GM12892 (cell line): ENCODE data around the gene ZNFX1.
"Not testable (repeated sequence)": the region's sequence is repeated elsewhere in the genome, so short reads cannot be mapped to it uniquely, and the experiment has no call there.

ENCODE experiments used
- DNase-seq: peaks from one replicate; pipeline ENCODE4 v3.0.0; 2011; ENCODE audit not compliant: insufficient read length
- FAIRE-seq: peaks from 2 replicates; lab custom pipeline; 2011; peaks lifted over from hg19 to GRCh38; lab: Jason Lieb, UNC
- POLR2A ChIP-seq: IDR thresholded peaks from 2 replicates; pipeline ENCODE4 v1.6.1; 2011; ENCODE audit warnings: low read depth, low read length, control low read depth
- POLR2AphosphoS5 ChIP-seq: IDR thresholded peaks from 2 replicates; pipeline ENCODE4 v1.6.1; 2011; ENCODE audit warnings: low read depth, low read length, control low read depth
- TAF1 ChIP-seq: IDR thresholded peaks from 2 replicates; pipeline ENCODE4 v1.6.1; 2011; ENCODE audit warnings: low read depth, mild to moderate bottlenecking, control low read depth, low read length, borderline replicate concordance

The ZNFX1 gene

GRCh38 chr20:49216991-49217578 lies 60.8 kb downstream of the ZNFX1 start:
- TF ChIP-seq TAF1 = no peak
- TF ChIP-seq POLR2A = no peak
- TF ChIP-seq POLR2AphosphoS5 = no peak
- FAIRE-seq = peak; percentile 90
- no peak for DNase-seq

GRCh38 chr20:49215232-49215631 lies 62.6 kb downstream of the ZNFX1 start:
- FAIRE-seq = no peak
- no peak for TF ChIP-seq TAF1

GRCh38 chr20:49214571-49214970 lies 63.3 kb downstream of the ZNFX1 start:
- FAIRE-seq (no peak), DNase-seq (no peak)
- TF ChIP-seq POLR2A (no peak), POLR2AphosphoS5 (no peak), TAF1 (no peak)

More at GRCh38 chr20:49215232-49215631, 62.6 kb downstream of the ZNFX1 start:
- no peak for DNase-seq

- FAIRE-seq = no peak
- DNase-seq = no peak
- TF ChIP-seq POLR2A (no peak), POLR2AphosphoS5 (no peak), TAF1 (no peak)
These were observed 67.1 kb downstream of the ZNFX1 start for GRCh38 chr20:49210757-49211110.

- DNase-seq (no peak), FAIRE-seq (no peak)
These were observed 67.6 kb downstream of the ZNFX1 start for GRCh38 chr20:49210101-49210756.

GRCh38 chr20:49207076-49207475 lies 70.8 kb downstream of the ZNFX1 start:
- DNase-seq = no peak
- FAIRE-seq = no peak
- TF ChIP-seq POLR2A (no peak), POLR2AphosphoS5 (no peak)

More at GRCh38 chr20:49210101-49210756, 67.6 kb downstream of the ZNFX1 start:
- no peak for TF ChIP-seq POLR2AphosphoS5
- no peak for TF ChIP-seq POLR2A
- TF ChIP-seq TAF1 = no peak

GRCh38 chr20:49203746-49204145 lies 74.1 kb downstream of the ZNFX1 start:
- DNase-seq (no peak), FAIRE-seq (no peak)
- TF ChIP-seq POLR2A = no peak
- TF ChIP-seq POLR2AphosphoS5 = no peak
- no peak for TF ChIP-seq TAF1

GRCh38 chr20:49203011-49203410 lies 74.8 kb downstream of the ZNFX1 start:
- no peak for DNase-seq
- no peak for FAIRE-seq
- no peak for TF ChIP-seq POLR2A
- no peak for TF ChIP-seq POLR2AphosphoS5
- TF ChIP-seq TAF1 = no peak

- TF ChIP-seq POLR2A = no peak
- TF ChIP-seq TAF1 = no peak
- no peak for TF ChIP-seq POLR2AphosphoS5
- no peak for FAIRE-seq
- no peak for DNase-seq
These were observed 78.0 kb downstream of the ZNFX1 start for GRCh38 chr20:49199729-49200293.

- not testable (repeated sequence) for FAIRE-seq, DNase-seq
These were observed 84.8 kb downstream of the ZNFX1 start for GRCh38 chr20:49192944-49193518.
